ENCODE data around the gene MYO18B.

DNA sequence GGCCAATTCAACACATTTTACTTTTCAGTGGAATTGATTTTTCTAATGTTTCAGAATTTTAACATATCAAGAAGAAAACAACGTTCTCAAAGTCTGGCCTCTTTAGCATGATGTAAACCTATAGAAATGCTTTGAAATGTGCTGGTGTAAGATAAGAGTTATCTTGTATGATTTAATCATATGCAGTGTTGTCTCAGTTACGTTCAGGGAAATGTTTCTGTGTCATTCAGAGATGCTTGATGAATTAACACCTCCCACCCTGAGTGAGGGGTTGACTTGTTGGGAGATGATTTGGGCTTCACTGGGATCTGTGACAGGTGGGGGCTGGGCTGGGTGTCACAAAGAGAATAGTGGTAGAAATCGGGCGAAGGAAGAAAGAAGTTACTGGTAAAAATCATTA, 15.7 kb upstream of the MYO18B start:
- TF ChIP-seq POLR2A (IDR thresholded peaks at IDR 0.05; ENCODE audit: low read depth, low read length) (no peak), FOS (IDR thresholded peaks at IDR 0.05; ENCODE audit: low read depth, low read length) (no peak), SMC3 (IDR thresholded peaks at IDR 0.05; ENCODE audit: low read depth, low read length) (no peak), MAFK (IDR thresholded peaks at IDR 0.05; ENCODE audit: low read depth, low read length) (no peak), CEBPB (IDR thresholded peaks at IDR 0.05; ENCODE audit: low read depth, low read length) (no peak), RCOR1 (IDR thresholded peaks at IDR 0.05; ENCODE audit: insufficient replicate concordance, low read length) (no peak)
- TF ChIP-seq, protein P1, sequence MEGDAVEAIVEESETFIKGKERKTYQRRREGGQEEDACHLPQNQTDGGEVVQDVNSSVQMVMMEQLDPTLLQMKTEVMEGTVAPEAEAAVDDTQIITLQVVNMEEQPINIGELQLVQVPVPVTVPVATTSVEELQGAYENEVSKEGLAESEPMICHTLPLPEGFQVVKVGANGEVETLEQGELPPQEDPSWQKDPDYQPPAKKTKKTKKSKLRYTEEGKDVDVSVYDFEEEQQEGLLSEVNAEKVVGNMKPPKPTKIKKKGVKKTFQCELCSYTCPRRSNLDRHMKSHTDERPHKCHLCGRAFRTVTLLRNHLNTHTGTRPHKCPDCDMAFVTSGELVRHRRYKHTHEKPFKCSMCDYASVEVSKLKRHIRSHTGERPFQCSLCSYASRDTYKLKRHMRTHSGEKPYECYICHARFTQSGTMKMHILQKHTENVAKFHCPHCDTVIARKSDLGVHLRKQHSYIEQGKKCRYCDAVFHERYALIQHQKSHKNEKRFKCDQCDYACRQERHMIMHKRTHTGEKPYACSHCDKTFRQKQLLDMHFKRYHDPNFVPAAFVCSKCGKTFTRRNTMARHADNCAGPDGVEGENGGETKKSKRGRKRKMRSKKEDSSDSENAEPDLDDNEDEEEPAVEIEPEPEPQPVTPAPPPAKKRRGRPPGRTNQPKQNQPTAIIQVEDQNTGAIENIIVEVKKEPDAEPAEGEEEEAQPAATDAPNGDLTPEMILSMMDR (conservative IDR thresholded peaks at IDR 0.05; ENCODE audit: low read depth, low read length): no peak
- TF ChIP-seq, protein P2, sequence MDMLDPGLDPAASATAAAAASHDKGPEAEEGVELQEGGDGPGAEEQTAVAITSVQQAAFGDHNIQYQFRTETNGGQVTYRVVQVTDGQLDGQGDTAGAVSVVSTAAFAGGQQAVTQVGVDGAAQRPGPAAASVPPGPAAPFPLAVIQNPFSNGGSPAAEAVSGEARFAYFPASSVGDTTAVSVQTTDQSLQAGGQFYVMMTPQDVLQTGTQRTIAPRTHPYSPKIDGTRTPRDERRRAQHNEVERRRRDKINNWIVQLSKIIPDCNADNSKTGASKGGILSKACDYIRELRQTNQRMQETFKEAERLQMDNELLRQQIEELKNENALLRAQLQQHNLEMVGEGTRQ (IDR thresholded peaks at IDR 0.05; ENCODE audit: low read depth, low read length): no peak
